GM18907 (cell line): Measurements from ENCODE around the gene ALOX15B.
"Not testable (repeated sequence)": the region's sequence is repeated elsewhere in the genome, so short reads cannot be mapped to it uniquely, and the experiment has no call there.

Source experiments
- ATAC-seq: cut with Tn5 transposase; IDR thresholded peaks from one replicate; pipeline ENCODE4 v1.9.1; 2021; ENCODE audit warnings: mild to moderate bottlenecking, moderate library complexity; ENCODE audit not compliant: unreplicated experiment

The ALOX15B gene

DNA sequence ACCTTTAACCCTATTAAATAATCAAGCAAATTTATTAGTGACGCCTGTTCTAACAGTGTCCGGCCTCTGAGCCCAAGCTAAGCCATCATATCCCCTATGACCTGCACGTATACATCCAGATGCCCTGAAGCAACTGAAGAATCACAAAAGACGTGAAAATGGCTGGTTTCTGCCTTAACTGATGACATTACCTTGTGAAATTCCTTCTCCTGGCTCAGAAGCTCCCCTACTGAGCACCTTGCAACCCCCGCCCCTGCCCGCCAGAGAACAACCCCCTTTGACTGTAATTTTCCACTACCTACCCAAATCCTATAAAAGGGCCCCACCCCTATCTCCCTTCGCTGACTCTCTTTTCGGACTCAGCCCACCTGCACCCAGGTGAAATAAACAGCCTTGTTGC, 23.0 kb downstream of the ALOX15B start:
- not testable (repeated sequence) for ATAC-seq

DNA sequence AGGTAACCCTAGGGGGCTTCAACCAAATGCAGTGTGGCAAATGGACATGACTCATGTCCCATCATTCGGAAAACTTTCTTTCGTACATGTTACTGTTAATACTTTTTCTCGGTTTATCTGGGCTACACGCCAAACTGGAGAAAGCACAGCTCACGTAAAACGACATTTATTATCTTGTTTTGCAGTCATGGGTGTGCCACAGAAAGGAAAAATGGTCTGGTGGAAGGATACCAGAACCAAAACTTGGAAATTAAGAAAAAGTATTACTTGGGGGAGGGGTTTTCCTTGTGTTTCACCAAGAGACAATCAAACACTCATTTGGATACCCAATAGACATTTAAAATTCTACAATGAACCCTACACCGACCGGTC, 23.6 kb downstream of the ALOX15B start:
- no peak for ATAC-seq

DNA sequence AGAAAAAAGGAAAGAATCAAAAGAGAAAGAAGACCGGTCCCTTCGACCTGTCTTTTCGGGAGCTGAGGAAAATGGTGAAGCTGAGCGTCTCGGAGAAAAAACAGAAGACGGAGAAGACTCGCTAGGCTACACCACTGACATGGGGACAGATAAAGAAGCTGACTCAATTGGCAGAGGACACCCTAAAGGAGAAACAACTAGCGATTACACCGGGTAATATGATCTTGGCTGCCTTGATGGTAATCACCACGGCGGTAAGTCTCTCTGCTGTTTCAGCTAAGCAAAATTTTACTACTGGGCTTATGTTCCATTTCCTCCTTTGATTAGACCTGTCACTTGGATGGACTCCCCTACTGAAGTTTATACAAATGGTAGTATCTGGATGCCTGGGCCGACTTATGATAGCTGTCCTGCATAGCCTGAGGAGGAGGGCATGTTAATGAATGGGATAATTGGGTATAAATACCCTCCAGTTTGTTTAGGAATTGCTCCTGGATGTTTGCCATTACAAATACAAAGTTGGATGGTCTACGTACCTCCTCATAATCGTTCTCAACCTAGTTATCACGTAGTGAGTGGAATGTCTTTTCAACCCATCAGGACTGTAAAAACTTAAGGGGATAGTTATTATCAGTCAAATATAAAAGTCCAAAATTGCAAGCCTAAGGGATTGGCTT, 24.1 kb downstream of the ALOX15B start:
- no peak for ATAC-seq

- ATAC-seq: no peak
Observed at GRCh38 chr17:8063761-8064534, 25.1 kb downstream of the ALOX15B start.

- no peak for ATAC-seq
Observed at GRCh38 chr17:8064561-8065019, 25.7 kb downstream of the ALOX15B start.

- ATAC-seq: no peak
Observed at GRCh38 chr17:8066841-8067775, 28.2 kb downstream of the ALOX15B start.

DNA sequence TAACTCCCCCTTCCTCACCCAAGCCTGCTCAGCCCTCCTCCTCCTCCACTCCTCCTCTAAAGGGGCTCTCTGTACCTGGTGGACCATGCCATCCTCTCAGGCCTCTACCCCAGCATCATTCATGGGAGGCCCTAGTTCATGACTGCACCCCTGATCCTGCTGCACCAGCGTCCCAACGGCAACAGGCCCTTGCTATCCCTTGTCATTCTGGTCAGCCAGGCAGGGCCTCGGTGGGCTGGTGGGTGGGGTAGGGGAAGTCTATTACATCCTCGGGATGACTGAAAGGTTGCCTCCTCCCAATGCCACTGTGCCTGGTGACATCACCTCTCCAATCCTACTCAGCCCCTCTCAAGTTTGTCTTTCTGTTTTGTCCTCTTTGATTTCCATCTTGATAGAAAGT, 28.9 kb downstream of the ALOX15B start:
- ATAC-seq: no peak

GRCh38 chr17:8068736-8069586, 30.1 kb downstream of the ALOX15B start:
- no peak for ATAC-seq

- no peak for ATAC-seq
Observed at GRCh38 chr17:8069587-8069860, 30.7 kb downstream of the ALOX15B start.

DNA sequence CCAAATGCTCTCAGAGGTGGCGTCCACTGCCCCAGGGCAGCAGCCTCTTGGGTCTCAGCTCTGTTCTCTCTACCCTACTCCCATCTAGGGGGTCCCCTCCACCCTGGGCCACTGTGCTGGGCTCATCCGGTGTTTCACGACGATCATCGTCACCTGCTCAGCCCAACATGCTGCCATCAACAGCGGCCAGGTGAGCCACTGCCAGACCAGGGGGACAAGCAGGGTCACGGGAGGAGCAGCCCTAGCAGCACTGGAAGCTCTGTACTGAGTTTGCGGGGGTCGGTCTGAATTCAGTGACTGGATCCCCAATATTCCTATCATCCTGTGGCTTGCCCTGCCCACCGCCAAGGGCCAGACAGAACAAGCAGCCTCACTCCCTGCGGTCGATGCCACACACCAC, 32.6 kb downstream of the ALOX15B start:
- no peak for ATAC-seq

DNA sequence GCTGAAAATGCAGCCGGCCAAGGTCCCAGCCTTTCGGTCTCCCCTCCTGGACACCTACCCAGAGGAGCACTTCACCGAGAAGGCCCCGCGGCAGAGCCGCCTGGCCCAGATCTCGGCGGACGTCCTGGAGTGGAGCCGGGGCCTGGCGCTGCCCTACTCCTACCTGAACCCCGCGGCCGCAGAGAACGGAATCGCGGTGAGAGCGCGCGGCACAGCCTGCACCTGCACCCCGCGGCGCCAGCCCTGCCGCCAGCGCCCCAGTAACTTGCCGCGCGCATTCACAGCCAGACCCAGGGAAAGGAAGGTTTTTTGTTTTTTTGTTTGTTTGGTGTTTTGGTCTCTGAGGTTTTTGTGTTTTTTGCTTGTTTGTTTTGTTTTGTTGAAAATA, 33.5 kb downstream of the ALOX15B start:
- no peak for ATAC-seq

DNA sequence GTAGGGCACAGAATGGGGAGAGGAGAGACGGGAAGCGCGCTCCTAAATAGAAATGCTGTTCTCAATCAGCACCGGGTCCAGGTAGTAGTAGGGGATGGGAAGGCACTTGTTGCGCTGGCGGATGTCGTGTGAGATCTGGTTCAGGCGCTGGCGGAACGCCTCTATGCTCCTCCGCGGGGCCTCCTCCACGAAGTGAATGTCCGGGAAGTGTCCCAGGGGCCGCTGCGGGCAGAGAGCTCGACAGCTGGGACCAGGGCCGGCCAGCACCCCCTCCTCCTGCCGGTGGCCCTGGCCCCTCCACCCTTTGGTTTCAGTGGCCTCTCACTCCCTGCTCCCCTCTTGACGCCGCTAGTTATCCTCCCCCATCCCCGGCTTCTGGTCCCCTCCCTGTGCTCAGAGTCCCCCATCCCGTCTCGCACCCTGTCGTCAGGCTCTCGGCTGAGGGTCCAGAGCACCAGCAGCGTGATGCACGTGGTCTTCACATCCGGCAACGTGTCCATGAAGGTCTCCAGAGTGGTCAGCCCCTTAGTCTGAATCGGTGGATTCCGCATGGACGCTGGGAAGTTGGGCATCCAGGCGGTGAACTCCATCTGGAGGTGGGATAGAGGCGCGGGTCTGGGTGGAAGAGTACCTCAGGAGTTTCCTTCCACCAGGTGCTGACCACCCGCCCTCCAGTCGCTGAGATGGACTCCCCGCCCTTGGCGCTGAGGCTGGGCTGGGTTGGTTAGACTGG, 34.0 kb downstream of the ALOX15B start:
- no peak for ATAC-seq

GRCh38 chr17:8073627-8074484, 35.0 kb downstream of the ALOX15B start:
- ATAC-seq: peak; percentile 48

DNA sequence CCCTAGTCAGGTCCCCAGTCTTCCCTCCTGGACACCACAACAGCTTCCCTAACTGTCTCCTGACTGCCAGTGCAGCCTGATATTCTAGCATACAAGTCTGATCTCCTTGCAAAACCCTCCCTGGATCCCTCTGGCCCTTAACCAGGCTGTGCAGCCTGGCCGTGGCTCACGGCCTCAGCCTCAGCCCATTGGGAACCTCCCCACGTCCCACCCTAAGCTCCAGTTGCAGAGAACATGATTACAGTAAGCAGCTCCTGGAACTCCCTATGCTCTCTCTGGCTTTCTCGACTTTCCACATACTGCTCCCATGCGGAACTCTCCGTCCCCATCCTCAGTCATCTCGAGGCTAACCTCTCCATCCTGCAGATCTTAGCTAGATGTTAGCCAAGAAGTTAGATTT, 35.7 kb downstream of the ALOX15B start:
- ATAC-seq: no peak

GRCh38 chr17:8075081-8075480, 36.2 kb downstream of the ALOX15B start:
- ATAC-seq: no peak

- no peak for ATAC-seq
Observed at GRCh38 chr17:8075574-8076342, 36.9 kb downstream of the ALOX15B start.

- no peak for ATAC-seq
Observed at GRCh38 chr17:8076502-8077266, 37.8 kb downstream of the ALOX15B start.

DNA sequence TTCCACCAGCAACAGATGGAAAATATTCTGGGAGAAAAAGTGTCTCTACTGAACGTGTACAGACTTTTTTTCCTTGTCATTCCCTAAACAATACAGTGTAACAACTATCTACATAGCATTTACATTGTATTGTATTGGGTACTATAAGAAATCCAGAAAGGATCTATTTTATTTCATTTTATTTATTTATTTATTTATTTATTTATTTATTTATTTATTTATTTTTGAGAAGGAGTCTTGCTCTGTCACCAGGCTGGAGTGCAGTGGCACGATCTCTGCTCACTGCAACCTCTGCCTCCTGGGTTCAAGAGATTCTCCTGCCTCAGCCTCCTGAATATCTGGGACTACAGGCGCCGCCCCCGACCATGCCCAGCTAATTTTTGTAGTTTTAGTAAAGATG, 39.1 kb downstream of the ALOX15B start:
- ATAC-seq: not testable (repeated sequence)
